HL-60/S4 treated with retinoic acid at 250 ng/mL for 4 days and 3 days (cell line): Measurements from ENCODE around the gene MSRB3.

Experiments used
- in situ Hi-C: fragments of 300-500 bp; cut with MboI; formaldehyde crosslinking; loops from 2 replicates; pipeline ENCODE4 v1.7.0; 2022; ENCODE audit warnings: low sequenced_read_pairs

The MSRB3 gene

GRCh38 chr12:65492998-65493912, 214.8 kb downstream of the MSRB3 start:
- in situ Hi-C loops = no loop called here

DNA sequence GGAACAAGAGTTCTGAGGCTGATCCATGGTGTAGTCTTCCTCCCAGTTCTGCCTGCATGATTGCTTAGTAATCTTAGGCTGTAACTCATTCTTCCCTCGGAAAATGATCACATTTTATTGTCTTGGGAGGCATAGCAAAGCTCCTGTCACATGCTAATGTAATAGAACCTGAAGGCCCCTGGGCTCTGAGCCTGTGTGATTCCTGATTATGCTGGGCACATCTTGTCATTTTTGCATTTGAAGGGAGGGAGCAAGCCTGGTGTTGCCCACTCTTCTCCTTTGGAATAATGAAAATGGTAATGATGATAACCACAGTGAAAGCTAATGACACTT, 215.4 kb downstream of the MSRB3 start:
- in situ Hi-C loops = no loop called here

DNA sequence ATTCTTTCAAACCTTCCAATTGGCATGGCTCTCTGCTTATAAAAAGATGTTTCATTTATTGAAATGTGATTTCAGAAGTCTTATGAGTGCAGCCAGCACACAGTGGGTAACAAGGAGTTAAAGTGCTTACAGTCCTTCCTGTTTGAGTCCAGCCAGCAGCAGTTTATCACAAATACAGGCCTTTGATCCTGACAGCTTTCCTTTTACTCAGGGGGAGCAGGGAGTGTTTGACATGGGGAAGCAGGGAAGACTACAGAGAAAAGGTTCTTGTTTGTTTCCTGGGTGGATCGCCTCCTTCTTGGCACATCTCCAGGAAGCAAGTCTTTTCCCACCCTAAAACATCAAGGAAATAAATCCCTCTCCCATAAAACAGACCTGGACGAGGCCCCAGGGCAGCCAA, 216.1 kb downstream of the MSRB3 start:
- in situ Hi-C loops = no loop called here

DNA sequence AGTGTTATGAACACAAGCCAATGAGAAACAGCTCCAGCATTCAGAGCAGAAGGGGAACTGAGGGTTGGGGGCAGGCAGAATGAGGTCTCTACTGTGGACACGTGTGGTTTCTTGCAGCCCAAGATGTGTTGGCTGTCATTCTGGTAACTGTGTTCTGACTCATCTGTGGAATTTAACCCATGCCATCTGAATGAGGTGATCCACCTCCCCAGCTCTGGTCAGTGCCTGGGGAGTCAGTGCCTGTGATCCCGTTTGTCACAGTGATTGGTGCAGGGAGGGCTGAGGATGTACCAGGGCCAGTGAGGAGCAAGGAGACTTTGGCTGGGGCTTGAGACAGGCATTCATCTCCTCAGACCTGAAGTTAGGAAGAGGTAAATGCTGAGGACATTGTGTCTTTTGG, 216.8 kb downstream of the MSRB3 start:
- in situ Hi-C loops = no loop called here

GRCh38 chr12:65496617-65497016, 218.1 kb downstream of the MSRB3 start:
- in situ Hi-C loops = no loop called here

- in situ Hi-C loops = no loop called here
These were observed 219.2 kb downstream of the MSRB3 start for GRCh38 chr12:65497660-65498059.

DNA sequence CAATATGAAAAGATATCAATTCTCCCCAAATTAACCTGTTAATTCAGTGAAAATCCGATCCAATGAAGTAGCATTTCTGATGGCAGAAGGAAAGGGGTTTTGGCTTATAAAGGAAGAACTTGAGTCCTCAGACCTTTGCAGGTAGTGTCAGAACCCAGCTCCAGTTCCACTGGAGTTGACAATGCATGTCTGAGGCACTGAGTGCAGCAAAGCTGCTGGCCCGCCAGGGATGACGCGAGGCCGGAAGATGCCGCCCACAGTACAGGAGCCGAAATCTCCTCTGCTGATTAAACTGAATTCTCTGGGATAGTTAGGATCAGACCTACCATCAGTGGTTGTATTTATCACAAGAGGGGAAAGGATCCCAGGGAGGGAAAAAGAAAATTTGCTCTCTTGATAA, 220.7 kb downstream of the MSRB3 start:
- in situ Hi-C loops = no loop called here

GRCh38 chr12:65500091-65500900, 221.8 kb downstream of the MSRB3 start:
- in situ Hi-C loops = no loop called here

DNA sequence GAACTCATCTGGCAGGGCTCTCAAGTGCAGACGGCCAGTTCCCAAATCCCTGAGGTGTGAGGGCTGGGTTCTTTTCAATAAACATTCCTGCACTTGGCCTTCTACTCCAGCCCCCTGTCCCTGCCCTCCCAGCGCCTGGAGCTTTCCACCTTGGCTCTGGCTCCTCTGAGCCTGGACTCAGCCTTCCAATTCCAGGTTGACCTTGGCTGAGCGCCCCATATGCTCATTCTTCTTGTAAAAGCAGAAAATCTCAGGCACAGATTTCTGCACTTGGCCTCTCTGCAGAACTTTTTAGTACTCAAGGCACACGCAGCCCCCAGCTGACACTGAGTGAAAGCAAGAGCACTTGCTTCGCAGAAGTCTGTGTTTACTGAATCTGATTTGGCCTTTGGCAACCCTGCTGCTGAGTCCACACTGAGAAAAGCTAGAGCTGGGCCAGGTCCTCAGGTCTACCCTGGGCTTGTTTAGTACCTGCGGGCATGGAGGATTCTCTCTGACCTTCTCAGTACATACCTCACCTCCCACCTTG, 222.7 kb downstream of the MSRB3 start:
- in situ Hi-C loops = no loop called here

GRCh38 chr12:65501935-65502334, 223.5 kb downstream of the MSRB3 start:
- in situ Hi-C loops = no loop called here

- in situ Hi-C loops = no loop called here
These were observed 225.9 kb downstream of the MSRB3 start for GRCh38 chr12:65504417-65504816.

GRCh38 chr12:65505386-65506121, 227.1 kb downstream of the MSRB3 start:
- in situ Hi-C loops = no loop called here

GRCh38 chr12:65508276-65509035, 230.0 kb downstream of the MSRB3 start:
- in situ Hi-C loops = no loop called here

- in situ Hi-C loops = no loop called here
These were observed 231.5 kb downstream of the MSRB3 start for GRCh38 chr12:65510007-65510406.

DNA sequence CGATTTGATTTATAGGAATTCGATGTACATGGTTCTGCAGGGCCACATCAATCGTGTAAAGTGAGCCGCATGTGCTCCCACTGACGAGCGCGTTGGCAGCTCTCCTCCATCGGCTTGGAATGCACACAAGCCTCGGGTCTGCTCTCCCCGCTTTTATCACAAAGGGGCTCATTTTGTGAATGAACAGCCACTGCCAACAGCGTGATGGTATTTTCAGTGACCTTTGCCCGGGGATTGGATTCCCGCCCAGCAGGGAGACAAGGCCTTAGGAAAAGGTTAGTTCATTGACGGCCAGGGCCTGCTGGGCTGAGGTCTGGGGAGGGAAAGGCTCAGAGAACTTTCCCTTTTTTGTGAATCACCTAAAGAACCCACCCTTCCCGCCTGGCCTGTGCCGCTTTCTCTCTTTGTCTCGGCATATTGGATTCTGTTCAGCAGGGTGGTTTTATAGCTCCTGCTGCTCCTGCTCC, 232.1 kb downstream of the MSRB3 start:
- in situ Hi-C loops = no loop called here

DNA sequence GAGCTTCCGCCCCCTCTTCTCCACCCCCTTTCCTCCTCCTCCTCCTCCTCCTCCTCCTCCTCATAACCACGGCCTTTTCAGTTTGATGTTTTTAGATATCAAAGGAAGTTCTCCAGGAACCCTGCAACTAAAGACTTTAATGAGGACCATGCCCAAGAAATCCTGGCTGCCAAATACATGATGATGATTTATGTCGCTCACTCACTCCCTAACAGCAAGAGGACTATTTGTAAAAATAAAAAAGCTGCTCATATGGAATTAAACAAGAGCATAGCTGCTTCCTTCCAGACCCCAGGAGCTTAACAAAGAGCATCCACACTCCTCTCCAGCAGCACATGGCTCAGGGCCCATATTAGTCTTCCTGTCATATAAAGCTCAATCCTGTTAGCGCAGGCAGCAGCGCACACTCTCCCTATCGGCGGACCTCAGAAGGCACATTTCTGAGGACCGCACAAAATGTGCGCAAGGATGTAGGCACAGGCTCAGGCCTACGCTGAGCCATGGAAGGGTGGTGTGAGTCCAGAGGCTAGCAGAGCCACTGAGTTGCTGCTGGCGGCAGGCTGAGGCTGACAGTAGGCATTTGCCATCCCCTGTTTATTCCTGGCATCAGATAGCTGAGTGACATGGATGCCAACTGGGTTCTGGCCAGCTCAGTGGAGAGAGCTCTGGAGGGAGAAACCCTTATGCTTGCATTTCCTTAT, 232.8 kb downstream of the MSRB3 start:
- in situ Hi-C loops = no loop called here

- in situ Hi-C loops = no loop called here
These were observed 233.4 kb downstream of the MSRB3 start for GRCh38 chr12:65511912-65512311.
